Prostate gland (tissue), 2 donors: Measurements from ENCODE around the gene NXN. TPM values are rescaled to one million over a fixed set of nuclear protein-coding genes. Genes with fewer than 3 reads are reported as not detected.
"Not testable (repeated sequence)": the region's sequence is repeated elsewhere in the genome, so short reads cannot be mapped to it uniquely, and the experiment has no call there.

ENCODE experiments used
- DNase-seq: peaks from one replicate; pipeline ENCODE4 v3.0.0-alpha.2; 2019; ENCODE audit warnings: low spot score
- H3K27ac ChIP-seq, 2 donors: fragments of 200-600 bp; sonication (generic); 2 replicates each; pipeline ENCODE4 v1.5.1; 2017 to 2019
- H3K27me3 ChIP-seq: fragments of 200-600 bp; sonication (generic); replicated peaks from 2 replicates; pipeline ENCODE4 v1.5.1; 2019; ENCODE audit not compliant: insufficient read depth
- H3K36me3 ChIP-seq, 2 donors: fragments of 200-600 bp; sonication (generic); 1 replicate in 1 of 2; 2 replicates in 1 of 2; pipeline versions ENCODE4 v1.5.1 to v1.8.1; 2017 to 2019
- H3K4me1 ChIP-seq: fragments of 200-600 bp; sonication (generic); replicated peaks from 2 replicates; pipeline ENCODE4 v1.5.1; 2019
- H3K4me3 ChIP-seq, 2 donors: fragments of 200-600 bp; sonication (generic); 2 replicates each; pipeline ENCODE4 v1.5.1; 2017 to 2019
- H3K9me3 ChIP-seq: fragments of 200-600 bp; sonication (generic); 2 replicates; pipeline ENCODE4 v1.5.1; 2017
- CTCF ChIP-seq, 4 experiments: fragments of 200-600 bp in 2 of 4; fragments of 450-650 bp in 2 of 4; sonication (generic) in 2 of 4; IDR thresholded peaks; 1 replicate in 3 of 4; 2 replicates in 1 of 4; pipeline ENCODE4 v1.5.1; 2016 to 2019; ENCODE audit warnings: antibody characterized with exemption in 4 of 4, mild to moderate bottlenecking in 2 of 4, moderate library complexity in 2 of 4
- POLR2A ChIP-seq: fragments of 450-650 bp; IDR thresholded peaks from one replicate; pipeline ENCODE4 v1.6.1; 2016; ENCODE audit warnings: antibody characterized with exemption, mild to moderate bottlenecking
- POLR2AphosphoS5 ChIP-seq: sonication (generic); formaldehyde crosslinking; IDR thresholded peaks from one replicate; pipeline ENCODE4 v1.6.1; 2017; ENCODE audit warnings: antibody characterized with exemption
- WGBS: methylation state at CpG from one replicate; pipeline ENCODE4 v1.1.5; 2018; 5-methylcytosine and 5-hydroxymethylcytosine counted together
- intact Hi-C: fragments of 100-400 bp; cut with DNase I; formaldehyde crosslinking; loops from one replicate; pipeline ENCODE4 v1.14.2; 2022
- total RNA-seq, 2 donors: library from RNA; depleted of rRNA; stranded (reverse); fragments of >200 nt; gene quantifications; one replicate each; pipeline ENCODE4 v1.1.0, GENCODE V29; 2016

Gene NXN
- total RNA-seq, 2 donors from 2014 or later, result 56.2 to 56.7 TPM

GRCh38 chr17:788551-788950, 191.0 kb downstream of the NXN start:
- intact Hi-C loops, result no loop called here
- 73% methylated on average over 4 of the region's 4 CpGs for WGBS
- Histone ChIP-seq H3K4me3 (no peak overlapping the region), H3K27me3 (no peaks in the 10 kb centered on the region), H3K36me3 (peaks cover 0 to 5% of the 10 kb centered on the region in 2 donors), H3K27ac (no peak overlapping the region), H3K4me1 (peaks cover 4% of the 10 kb centered on the region), H3K9me3 (no peaks in the 10 kb centered on the region)
- no peak for TF ChIP-seq POLR2A
- no peak for TF ChIP-seq CTCF (IDR thresholded peaks at IDR 0.05)
- TF ChIP-seq POLR2AphosphoS5, result no peak
- no peak for DNase-seq

- WGBS, result 89% methylated on average over 12 of the region's 12 CpGs
- DNase-seq, result no peak
- Histone ChIP-seq H3K36me3 (peaks cover 0 to 5% of the 10 kb centered on the region in 2 donors), H3K9me3 (no peaks in the 10 kb centered on the region), H3K4me3 (no peak overlapping the region), H3K4me1 (peaks cover 7% of the 10 kb centered on the region), H3K27ac (no peak overlapping the region), H3K27me3 (no peaks in the 10 kb centered on the region)
- TF ChIP-seq POLR2AphosphoS5 (no peak), CTCF (IDR thresholded peaks at IDR 0.05) (no peak), POLR2A (no peak)
- intact Hi-C loops, result no loop called here
Observed at GRCh38 chr17:787641-788221, 191.8 kb downstream of the NXN start.

- H3K4me3 ChIP-seq, H3K9me3 ChIP-seq, DNase-seq, H3K4me1 ChIP-seq, H3K36me3 ChIP-seq, intact Hi-C loops, H3K27ac ChIP-seq, H3K27me3 ChIP-seq: not testable (repeated sequence)
- WGBS, result 96% methylated on average over 7 of the region's 7 CpGs
Observed at GRCh38 chr17:785901-786300, 193.7 kb downstream of the NXN start.

- intact Hi-C loops, result no loop called here
- no peak for DNase-seq
- Histone ChIP-seq H3K4me3 (no peak overlapping the region), H3K27me3 (no peaks in the 10 kb centered on the region), H3K36me3 (no peaks in the 10 kb centered on the region), H3K9me3 (no peaks in the 10 kb centered on the region), H3K27ac (no peak overlapping the region), H3K4me1 (peaks cover 7% of the 10 kb centered on the region)
- 60% methylated on average over 3 of the region's 3 CpGs for WGBS
- TF ChIP-seq POLR2AphosphoS5, result no peak
- TF ChIP-seq POLR2A, result no peak
- TF ChIP-seq CTCF (IDR thresholded peaks at IDR 0.05), result no peak
Observed at GRCh38 chr17:784143-784542, 195.4 kb downstream of the NXN start.

- peak within 1 kb of the TSS; percentile 70 to 88 for H3K4me3 ChIP-seq
- peak; percentile 90 for DNase-seq
- no peaks in the 10 kb centered on the region for H3K9me3 ChIP-seq
- intact Hi-C loops, result no loop called here
- H3K4me1 ChIP-seq, result peaks cover 7% of the 10 kb centered on the region
- H3K27me3 ChIP-seq, result no peaks in the 10 kb centered on the region
- peak; percentile 78 for TF ChIP-seq POLR2A
- TF ChIP-seq POLR2AphosphoS5, result peak; percentile 98
- peak in 2 of 4 experiments; percentile 48 to 65 for TF ChIP-seq CTCF (IDR thresholded peaks at IDR 0.05)
- peak within 1 kb of the TSS; percentile 78 to 79 for H3K27ac ChIP-seq
- under 1% methylated on average over 56 of the region's 87 CpGs for WGBS
- no peaks in the 10 kb centered on the region for H3K36me3 ChIP-seq
Observed at GRCh38 chr17:781805-782731, 197.5 kb downstream of the NXN start, which contains the start of the genes GLOD4 and MRM3. TSS of gene GLOD4 (minus strand) at chr17:782280. CDS start at chr17:782255, 25 bp downstream. TSS of gene MRM3 (plus strand) at chr17:782353. CDS start at chr17:782379, 26 bp downstream.
